ENCODE data around the gene CUL2.

CUL2 gene

GRCh38 chr10:35043796-35044344 lies 46.3 kb downstream of the CUL2 start:
- peaks cover 26% of the 10 kb centered on the region for H3K4me1 ChIP-seq (ENCODE audit: control insufficient read depth, insufficient read depth, low read length)
- H3K9ac ChIP-seq (ENCODE audit: low read depth, low read length), result no peak overlapping the region
- H3K4me3 ChIP-seq (ENCODE audit: low read length), result no peak overlapping the region
- peaks cover 22% of the 10 kb centered on the region for H3K36me3 ChIP-seq (ENCODE audit: insufficient read depth, low read length)
- H3K9me3 ChIP-seq (replicated peaks; ENCODE audit: low read length), result no peaks in the 10 kb centered on the region
- no peak overlapping the region for H3K4me2 ChIP-seq (ENCODE audit: low read length)
- no peaks in the 10 kb centered on the region for H3K27me3 ChIP-seq (ENCODE audit: control insufficient read depth, insufficient read depth, low read length)

- no peaks in the 10 kb centered on the region for H3K9me3 ChIP-seq (replicated peaks; ENCODE audit: low read length)
- no peak overlapping the region for H3K4me2 ChIP-seq (ENCODE audit: low read length)
- H3K4me3 ChIP-seq (ENCODE audit: low read length), result no peak overlapping the region
- no peaks in the 10 kb centered on the region for H3K27me3 ChIP-seq (ENCODE audit: control insufficient read depth, insufficient read depth, low read length)
- H3K36me3 ChIP-seq (ENCODE audit: insufficient read depth, low read length), result peaks cover 17% of the 10 kb centered on the region
- peaks cover 26% of the 10 kb centered on the region for H3K4me1 ChIP-seq (ENCODE audit: control insufficient read depth, insufficient read depth, low read length)
- H3K9ac ChIP-seq (ENCODE audit: low read depth, low read length), result no peak overlapping the region
Observed at GRCh38 chr10:35042783-35043182, 47.4 kb downstream of the CUL2 start.

GRCh38 chr10:35041502-35041879 lies 48.6 kb downstream of the CUL2 start:
- H3K36me3 ChIP-seq (ENCODE audit: insufficient read depth, low read length), result peaks cover 25% of the 10 kb centered on the region
- no peaks in the 10 kb centered on the region for H3K27me3 ChIP-seq (ENCODE audit: control insufficient read depth, insufficient read depth, low read length)
- H3K4me2 ChIP-seq (ENCODE audit: low read length), result no peak overlapping the region
- H3K9ac ChIP-seq (ENCODE audit: low read depth, low read length), result no peak overlapping the region
- no peaks in the 10 kb centered on the region for H3K9me3 ChIP-seq (replicated peaks; ENCODE audit: low read length)
- no peak overlapping the region for H3K4me3 ChIP-seq (ENCODE audit: low read length)
- H3K4me1 ChIP-seq (ENCODE audit: control insufficient read depth, insufficient read depth, low read length), result peaks cover 26% of the 10 kb centered on the region

GRCh38 chr10:35040760-35041501 lies 49.2 kb downstream of the CUL2 start:
- no peak overlapping the region for H3K4me2 ChIP-seq (ENCODE audit: low read length)
- H3K9ac ChIP-seq (ENCODE audit: low read depth, low read length), result no peak overlapping the region
- peaks cover 30% of the 10 kb centered on the region for H3K36me3 ChIP-seq (ENCODE audit: insufficient read depth, low read length)
- H3K4me1 ChIP-seq (ENCODE audit: control insufficient read depth, insufficient read depth, low read length), result peaks cover 26% of the 10 kb centered on the region
- no peaks in the 10 kb centered on the region for H3K27me3 ChIP-seq (ENCODE audit: control insufficient read depth, insufficient read depth, low read length)
- no peaks in the 10 kb centered on the region for H3K9me3 ChIP-seq (replicated peaks; ENCODE audit: low read length)
- H3K4me3 ChIP-seq (ENCODE audit: low read length), result no peak overlapping the region

- Histone ChIP-seq H3K4me1 (ENCODE audit: control insufficient read depth, insufficient read depth, low read length) (peaks cover 16% of the 10 kb centered on the region), H3K9ac (ENCODE audit: low read depth, low read length) (no peak overlapping the region), H3K4me2 (ENCODE audit: low read length) (no peak overlapping the region), H3K27me3 (ENCODE audit: control insufficient read depth, insufficient read depth, low read length) (no peaks in the 10 kb centered on the region), H3K9me3 (replicated peaks; ENCODE audit: low read length) (no peaks in the 10 kb centered on the region), H3K36me3 (ENCODE audit: insufficient read depth, low read length) (peaks cover 37% of the 10 kb centered on the region), H3K4me3 (ENCODE audit: low read length) (no peak overlapping the region)
Observed at GRCh38 chr10:35037104-35037503, 53.0 kb downstream of the CUL2 start.

GRCh38 chr10:35035606-35036005 lies 54.5 kb downstream of the CUL2 start:
- Histone ChIP-seq H3K4me1 (ENCODE audit: control insufficient read depth, insufficient read depth, low read length) (peaks cover 2% of the 10 kb centered on the region), H3K9ac (ENCODE audit: low read depth, low read length) (no peak overlapping the region), H3K36me3 (ENCODE audit: insufficient read depth, low read length) (peaks cover 41% of the 10 kb centered on the region), H3K4me3 (ENCODE audit: low read length) (no peak overlapping the region), H3K9me3 (replicated peaks; ENCODE audit: low read length) (no peaks in the 10 kb centered on the region), H3K4me2 (ENCODE audit: low read length) (no peak overlapping the region), H3K27me3 (ENCODE audit: control insufficient read depth, insufficient read depth, low read length) (no peaks in the 10 kb centered on the region)

- no peak overlapping the region for H3K9ac ChIP-seq (ENCODE audit: low read depth, low read length)
- H3K36me3 ChIP-seq (ENCODE audit: insufficient read depth, low read length), result peaks cover 39% of the 10 kb centered on the region
- no peak overlapping the region for H3K4me3 ChIP-seq (ENCODE audit: low read length)
- H3K27me3 ChIP-seq (ENCODE audit: control insufficient read depth, insufficient read depth, low read length), result no peaks in the 10 kb centered on the region
- no peaks in the 10 kb centered on the region for H3K9me3 ChIP-seq (replicated peaks; ENCODE audit: low read length)
- no peak overlapping the region for H3K4me2 ChIP-seq (ENCODE audit: low read length)
- no peaks in the 10 kb centered on the region for H3K4me1 ChIP-seq (ENCODE audit: control insufficient read depth, insufficient read depth, low read length)
Observed at GRCh38 chr10:35027567-35027966, 62.6 kb downstream of the CUL2 start.

GRCh38 chr10:35025916-35026315 lies 64.2 kb downstream of the CUL2 start:
- H3K9ac ChIP-seq (ENCODE audit: low read depth, low read length), result no peak overlapping the region
- H3K4me1 ChIP-seq (ENCODE audit: control insufficient read depth, insufficient read depth, low read length), result no peaks in the 10 kb centered on the region
- H3K36me3 ChIP-seq (ENCODE audit: insufficient read depth, low read length), result peaks cover 40% of the 10 kb centered on the region

GRCh38 chr10:35020481-35020880 lies 69.7 kb downstream of the CUL2 start:
- Histone ChIP-seq H3K4me3 (ENCODE audit: low read length) (no peak overlapping the region), H3K9ac (ENCODE audit: low read depth, low read length) (no peak overlapping the region), H3K4me1 (ENCODE audit: control insufficient read depth, insufficient read depth, low read length) (no peaks in the 10 kb centered on the region), H3K36me3 (ENCODE audit: insufficient read depth, low read length) (peaks cover 22% of the 10 kb centered on the region), H3K27me3 (ENCODE audit: control insufficient read depth, insufficient read depth, low read length) (no peaks in the 10 kb centered on the region), H3K9me3 (replicated peaks; ENCODE audit: low read length) (no peaks in the 10 kb centered on the region), H3K4me2 (ENCODE audit: low read length) (no peak overlapping the region)

More at GRCh38 chr10:35025916-35026315, 64.2 kb downstream of the CUL2 start:
- no peak overlapping the region for H3K4me3 ChIP-seq (ENCODE audit: low read length)
- no peaks in the 10 kb centered on the region for H3K27me3 ChIP-seq (ENCODE audit: control insufficient read depth, insufficient read depth, low read length)
- H3K9me3 ChIP-seq (replicated peaks; ENCODE audit: low read length), result no peaks in the 10 kb centered on the region
- H3K4me2 ChIP-seq (ENCODE audit: low read length), result no peak overlapping the region

GRCh38 chr10:35019041-35020024 lies 70.8 kb downstream of the CUL2 start:
- Histone ChIP-seq H3K4me1 (ENCODE audit: control insufficient read depth, insufficient read depth, low read length) (no peaks in the 10 kb centered on the region), H3K36me3 (ENCODE audit: insufficient read depth, low read length) (peaks cover 18% of the 10 kb centered on the region), H3K4me3 (ENCODE audit: low read length) (no peak overlapping the region), H3K4me2 (ENCODE audit: low read length) (no peak overlapping the region), H3K9ac (ENCODE audit: low read depth, low read length) (no peak overlapping the region), H3K9me3 (replicated peaks; ENCODE audit: low read length) (no peaks in the 10 kb centered on the region), H3K27me3 (ENCODE audit: control insufficient read depth, insufficient read depth, low read length) (no peaks in the 10 kb centered on the region)

GRCh38 chr10:35017608-35018007 lies 72.5 kb downstream of the CUL2 start:
- Histone ChIP-seq H3K4me1 (ENCODE audit: control insufficient read depth, insufficient read depth, low read length) (no peaks in the 10 kb centered on the region), H3K36me3 (ENCODE audit: insufficient read depth, low read length) (peaks cover 13% of the 10 kb centered on the region), H3K4me3 (ENCODE audit: low read length) (no peak overlapping the region), H3K9ac (ENCODE audit: low read depth, low read length) (no peak overlapping the region), H3K27me3 (ENCODE audit: control insufficient read depth, insufficient read depth, low read length) (no peaks in the 10 kb centered on the region), H3K4me2 (ENCODE audit: low read length) (no peak overlapping the region), H3K9me3 (replicated peaks; ENCODE audit: low read length) (no peaks in the 10 kb centered on the region)
